CD4-positive, alpha-beta T cell treated with Interleukin-4 for 1 hour (primary cell): Measurements from ENCODE around the gene SLC66A1.
A peak's percentile ranks its signal among the peaks of the same experiment; 100 is the strongest.

ENCODE experiments used
- DNase-seq, 2 donors: peaks; one replicate each; pipeline ENCODE4 v3.0.0-alpha.2; 2020 to 2022

SLC66A1 gene

DNA sequence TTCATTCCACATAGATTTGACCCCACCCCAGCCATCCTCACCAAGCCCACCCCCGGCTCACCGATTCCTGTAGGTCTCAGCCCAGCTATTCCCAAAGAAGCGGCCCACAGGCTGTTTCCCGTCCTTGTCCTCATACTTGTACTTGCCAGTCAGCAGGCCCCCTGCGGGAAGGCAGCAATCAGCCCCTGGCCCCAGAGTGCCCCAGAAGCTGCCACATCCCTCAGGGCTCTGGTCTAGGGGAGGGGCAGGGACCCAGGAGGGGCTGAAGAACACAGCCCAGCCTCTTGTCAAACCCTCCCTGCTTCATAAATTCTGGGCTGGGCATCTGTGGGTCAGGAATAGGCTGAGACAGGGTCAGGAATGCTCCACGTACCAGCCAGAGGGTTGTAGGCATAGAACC, 5.2 kb upstream of the SLC66A1 start:
- DNase-seq: no peak

DNA sequence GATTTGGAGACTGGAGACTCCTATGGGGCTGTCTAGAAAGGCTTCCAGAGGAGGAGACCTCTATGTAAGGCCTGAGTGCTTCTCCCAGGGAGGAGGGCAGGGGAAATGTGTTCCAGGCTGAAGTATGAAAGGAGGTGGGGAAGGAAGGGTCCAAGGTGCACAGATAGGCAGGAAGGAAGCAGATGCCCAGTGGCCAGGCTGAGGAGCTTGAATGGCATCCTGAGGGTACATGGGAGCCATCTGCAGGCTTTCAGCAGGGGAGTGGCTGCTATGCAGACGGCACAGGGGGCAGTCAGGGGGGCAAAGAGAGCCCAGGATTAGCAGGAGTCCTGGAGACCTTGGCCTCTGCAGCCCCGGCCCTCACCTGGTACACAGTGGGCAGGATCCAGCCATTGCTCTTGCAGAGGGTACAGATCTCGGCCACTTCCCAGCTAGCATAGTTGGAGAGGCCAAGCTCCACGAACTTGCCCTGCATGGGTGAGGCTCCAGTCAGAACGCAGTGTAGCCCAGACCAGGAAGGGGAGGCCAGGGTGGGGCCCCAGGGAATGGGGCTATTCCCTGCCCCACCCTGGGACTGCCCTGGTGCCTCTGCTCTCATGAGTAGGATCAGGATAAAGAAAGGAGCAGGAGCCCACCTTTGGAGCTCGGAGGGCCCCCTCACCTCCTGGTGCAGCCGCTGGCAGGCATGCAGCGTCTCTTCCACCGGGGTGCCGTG, 4.2 kb upstream of the SLC66A1 start:
- DNase-seq: no peak

DNA sequence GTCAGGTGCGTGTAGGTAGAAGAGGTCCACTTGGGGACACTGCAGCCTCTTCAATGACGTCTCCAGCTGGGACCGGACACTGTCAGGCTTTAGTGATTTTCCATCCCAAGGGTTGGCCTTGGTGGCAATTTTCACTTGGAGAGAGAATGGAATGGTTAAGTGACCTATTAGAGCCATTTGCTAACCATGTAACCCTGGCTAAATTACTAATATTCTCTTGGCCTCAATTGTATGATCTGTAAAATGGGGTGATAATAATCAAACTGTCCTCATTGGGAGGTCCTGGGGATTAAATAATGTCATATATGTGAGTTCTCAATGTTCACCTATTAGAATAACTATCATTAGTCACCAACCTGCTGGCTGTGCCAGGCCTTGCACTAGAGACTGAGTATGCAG, 3.6 kb upstream of the SLC66A1 start:
- no peak for DNase-seq

DNA sequence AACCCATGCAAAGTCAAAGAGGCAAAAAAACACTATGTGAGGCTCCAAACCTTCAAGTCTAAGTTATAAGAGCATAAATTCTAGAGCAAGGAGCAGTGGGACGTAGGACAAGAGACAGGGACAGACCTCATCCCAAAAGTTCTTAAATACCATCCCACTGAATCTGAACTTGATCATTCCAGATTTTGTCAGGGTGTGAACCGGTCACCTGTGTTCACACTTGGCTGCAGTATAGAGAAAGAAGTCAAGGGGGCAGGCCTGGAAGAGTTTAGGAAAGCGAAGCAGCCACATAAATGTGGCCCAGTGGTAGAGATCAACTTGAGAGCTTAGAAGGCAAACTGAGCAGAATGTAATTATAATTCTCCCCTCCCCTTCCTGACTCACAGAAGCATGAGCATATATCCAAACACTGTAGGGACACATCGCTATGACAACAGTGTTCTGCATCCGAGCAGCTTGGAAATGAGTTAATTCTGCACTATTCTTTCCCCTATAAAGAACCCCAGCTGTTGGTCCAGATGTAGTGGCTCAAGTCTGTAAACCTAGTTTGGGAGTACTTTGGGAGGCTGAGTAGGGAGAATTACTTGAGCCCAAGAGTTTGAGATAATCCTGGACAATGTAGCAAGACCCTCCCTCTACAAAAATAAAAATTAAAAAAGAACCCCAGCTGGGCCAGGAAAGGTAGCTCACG, 2.9 kb upstream of the SLC66A1 start:
- DNase-seq: no peak

DNA sequence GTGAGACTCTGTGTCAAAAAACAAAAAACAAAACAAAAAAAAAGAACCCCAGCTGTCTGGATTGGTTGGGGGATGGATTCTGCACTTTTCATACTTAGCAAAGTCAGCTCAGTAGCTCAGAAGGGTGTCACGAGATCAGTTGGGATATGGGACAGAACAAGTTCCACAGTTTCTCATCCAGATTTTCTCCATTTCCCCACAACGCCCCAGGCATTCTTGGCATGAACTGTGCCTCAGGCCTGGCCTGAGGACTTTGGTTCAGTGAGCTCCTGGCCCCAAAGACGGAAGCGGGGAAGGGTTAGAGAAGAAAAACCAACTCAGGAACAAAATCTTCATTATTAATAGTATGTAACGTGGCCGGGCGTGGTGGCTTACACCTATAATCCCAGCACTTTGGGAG, 2.1 kb upstream of the SLC66A1 start:
- DNase-seq: no peak

DNA sequence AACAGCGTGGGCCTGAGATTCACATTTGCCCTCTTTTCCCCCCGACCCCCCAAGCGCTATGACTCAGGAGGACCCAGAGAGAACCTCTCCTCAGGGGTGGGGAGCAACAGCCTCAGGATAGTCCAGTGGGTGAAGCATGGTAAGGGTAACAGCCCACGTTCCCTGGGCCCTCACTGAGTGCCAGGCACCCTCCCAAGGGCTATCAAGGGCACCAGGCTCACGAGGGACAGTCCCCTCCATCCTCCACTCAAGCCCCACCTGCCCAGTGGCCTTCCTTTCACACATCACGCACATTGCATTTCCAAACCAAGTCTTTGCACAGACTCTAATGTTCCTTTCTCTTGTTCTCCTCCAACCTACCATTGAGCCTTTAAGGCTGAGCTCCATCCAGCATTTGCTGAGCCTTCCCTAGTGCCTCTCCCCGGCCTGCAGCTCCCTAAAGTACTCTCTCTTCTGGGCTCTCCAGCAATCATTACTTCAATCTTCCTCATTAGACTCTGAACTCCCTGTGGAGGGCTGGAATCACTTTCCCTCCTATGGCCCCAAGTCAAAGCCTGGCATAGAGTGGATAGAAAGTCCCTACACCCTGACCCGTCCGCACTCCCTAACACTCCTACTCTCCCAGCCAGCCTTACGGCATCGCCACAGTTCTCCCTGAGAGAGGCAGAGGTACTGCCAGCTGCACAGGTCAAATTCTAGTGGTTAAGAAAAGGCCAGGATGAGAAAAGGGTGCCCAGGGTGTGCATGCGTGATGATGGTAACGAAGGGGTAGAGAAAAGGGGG, 1.2 kb upstream of the SLC66A1 start:
- no peak for DNase-seq

DNA sequence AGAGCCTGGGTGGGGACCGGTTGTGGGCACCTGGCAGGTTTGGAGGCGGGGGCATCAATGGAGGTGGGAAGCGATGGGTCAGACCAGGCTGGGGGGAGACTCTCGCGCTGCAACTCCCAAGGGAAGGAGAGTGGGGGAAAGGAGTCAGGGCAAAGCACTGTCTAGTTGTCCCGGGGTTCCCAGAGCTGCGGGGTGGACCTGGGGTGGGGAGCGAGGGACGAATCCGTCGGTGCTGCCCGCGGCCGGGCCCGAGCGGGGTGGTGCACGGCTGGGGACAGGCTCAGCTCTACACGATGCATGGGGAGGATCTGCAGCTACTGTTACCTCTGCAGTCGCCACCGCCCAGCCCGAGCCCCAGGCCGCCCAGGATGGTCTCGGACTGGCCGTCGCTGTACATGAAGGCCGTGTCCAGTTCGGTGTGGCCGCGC, 609 bp upstream of the SLC66A1 start:
- DNase-seq: peak in 1 of 2 donors; percentile 14

DNA sequence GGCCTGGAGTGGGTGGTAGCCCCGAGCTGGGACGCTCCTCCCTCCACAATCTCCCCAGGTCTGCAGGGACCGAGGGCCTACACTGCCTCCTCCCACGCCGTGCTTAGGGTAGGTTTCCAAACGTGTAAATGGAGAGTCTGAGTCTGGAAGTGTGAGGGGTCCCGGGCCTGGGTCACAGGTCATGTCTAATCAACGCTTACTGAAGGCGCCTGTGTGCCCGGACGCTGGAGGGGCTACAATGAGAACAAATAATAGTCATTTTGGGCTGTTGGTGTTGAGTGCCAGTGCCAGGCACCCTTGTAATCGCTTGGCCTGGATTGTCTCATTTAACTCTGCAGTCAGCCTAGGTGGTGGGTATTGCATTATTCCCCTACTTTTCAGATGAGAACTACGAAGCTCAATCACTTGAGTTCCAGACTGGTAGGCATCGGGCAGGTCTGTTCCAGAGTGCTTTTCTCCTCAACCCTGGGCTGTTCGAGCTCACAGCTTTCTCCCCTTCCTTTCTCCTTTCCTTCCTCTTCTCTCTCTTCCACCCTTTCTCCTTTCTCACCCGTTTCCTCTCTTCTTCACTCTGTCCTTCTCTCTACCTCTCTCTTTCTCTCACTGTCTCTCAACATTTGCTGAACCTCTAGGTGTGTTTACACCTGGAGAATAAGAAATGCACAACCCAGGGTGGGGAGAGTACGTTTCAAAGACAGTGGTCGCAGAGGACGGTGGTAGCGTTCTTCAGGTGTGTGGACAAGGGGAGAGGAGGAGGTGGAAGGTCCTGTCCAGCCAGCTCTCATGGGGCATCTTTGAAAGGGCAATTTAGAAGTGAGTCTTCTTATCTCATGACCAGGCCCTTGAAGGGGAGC, 883 bp downstream of the SLC66A1 start:
- DNase-seq: peak; percentile 16 to 20

DNA sequence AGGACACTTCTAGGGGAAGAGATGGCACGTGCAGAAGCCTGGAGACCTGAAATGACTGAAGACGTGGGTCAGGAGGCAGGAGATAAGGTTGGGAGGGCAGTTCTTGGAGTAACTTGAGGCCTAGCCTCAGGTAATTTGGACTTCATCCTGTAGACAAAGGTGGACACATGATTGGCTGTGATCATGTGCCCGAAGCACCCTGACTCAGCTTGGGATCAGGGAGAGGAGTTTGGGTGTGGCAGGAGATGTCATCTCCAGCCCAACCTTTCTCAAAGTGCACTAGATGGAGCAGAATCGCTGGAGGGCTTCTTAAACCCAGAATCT, 1.5 kb downstream of the SLC66A1 start:
- DNase-seq: no peak

DNA sequence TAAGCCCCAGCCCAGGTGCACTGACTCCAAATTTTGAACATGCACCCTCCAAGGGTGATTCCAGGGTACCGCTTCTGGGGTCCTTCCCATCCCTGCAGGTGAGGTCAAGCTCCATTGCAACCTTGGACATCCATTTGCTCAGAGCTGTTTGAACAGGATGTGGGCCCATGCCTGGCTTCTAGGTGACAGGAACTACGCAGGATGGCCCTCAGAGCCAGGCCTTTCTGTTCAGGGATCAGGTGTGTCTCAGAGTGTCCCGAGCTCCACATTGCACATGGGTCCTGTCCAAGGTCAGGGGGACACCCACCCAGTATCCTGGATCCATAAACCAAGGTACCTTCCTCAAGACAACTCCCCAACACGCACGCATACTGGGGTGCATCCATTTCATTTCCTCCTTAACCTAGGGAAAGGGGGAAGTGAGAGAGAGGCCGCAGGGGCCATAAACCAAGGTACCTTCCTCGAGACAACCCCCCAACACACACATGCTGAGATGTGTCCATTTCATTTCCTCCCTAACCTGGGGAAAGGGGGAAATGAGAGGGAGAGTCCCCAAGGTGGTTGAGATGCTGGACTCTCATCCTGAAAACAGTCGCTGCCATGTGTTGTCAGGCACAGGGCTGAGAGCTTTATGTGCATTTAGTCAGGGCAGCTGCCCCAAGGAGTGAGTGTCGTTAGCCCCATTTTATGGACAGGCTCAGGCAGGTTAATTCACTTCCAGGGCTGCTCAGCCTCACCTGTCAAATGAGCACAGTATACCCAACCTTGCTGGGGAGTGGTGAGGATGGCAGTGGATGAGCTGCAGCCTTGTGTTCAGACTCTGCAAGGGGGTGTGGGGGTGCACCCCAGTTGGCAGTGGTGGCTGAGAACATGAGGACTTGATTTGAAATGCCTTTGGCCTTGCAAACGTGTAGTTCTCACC, 2.1 kb downstream of the SLC66A1 start:
- no peak for DNase-seq

DNA sequence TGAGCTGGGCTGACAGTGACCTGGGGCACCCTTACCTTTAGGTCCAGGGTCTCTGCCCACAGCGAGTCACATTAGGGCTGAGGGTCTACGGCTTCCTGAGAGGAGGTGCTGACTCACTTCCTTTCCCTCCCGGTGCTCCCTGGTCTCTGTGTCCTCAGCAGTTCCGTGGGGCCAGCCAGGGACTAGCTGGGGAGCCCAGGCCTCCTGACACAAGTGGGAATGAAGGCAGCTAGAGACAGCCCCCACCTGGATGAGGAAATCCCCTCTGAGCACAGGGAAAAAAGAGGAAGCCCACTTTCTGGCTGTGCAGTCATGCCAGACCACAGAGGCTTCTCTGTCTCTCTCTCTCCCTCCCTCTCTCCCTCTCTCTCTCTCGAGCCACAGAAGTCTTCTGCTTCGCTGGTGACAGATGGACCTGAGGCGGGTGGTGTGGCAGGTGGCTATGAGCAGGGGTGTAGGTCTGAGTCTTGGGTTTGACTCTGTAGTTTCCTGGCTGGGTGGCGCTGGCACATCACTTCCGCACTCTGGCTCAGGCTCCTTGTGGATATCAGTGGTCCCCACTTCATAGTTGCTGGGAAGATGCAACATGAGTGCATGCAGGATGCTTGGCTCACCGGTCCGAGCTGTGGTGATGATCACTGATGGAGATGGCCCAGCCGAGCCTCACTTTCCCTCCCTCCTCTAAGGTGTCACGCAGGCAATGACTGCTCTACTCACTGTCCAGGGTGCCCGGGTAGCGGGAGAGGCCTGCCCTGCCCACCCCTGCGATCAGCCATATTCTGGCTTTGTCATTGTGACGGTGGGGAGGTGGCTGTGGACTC, 3.5 kb downstream of the SLC66A1 start:
- peak in 1 of 2 donors; percentile 50 for DNase-seq

DNA sequence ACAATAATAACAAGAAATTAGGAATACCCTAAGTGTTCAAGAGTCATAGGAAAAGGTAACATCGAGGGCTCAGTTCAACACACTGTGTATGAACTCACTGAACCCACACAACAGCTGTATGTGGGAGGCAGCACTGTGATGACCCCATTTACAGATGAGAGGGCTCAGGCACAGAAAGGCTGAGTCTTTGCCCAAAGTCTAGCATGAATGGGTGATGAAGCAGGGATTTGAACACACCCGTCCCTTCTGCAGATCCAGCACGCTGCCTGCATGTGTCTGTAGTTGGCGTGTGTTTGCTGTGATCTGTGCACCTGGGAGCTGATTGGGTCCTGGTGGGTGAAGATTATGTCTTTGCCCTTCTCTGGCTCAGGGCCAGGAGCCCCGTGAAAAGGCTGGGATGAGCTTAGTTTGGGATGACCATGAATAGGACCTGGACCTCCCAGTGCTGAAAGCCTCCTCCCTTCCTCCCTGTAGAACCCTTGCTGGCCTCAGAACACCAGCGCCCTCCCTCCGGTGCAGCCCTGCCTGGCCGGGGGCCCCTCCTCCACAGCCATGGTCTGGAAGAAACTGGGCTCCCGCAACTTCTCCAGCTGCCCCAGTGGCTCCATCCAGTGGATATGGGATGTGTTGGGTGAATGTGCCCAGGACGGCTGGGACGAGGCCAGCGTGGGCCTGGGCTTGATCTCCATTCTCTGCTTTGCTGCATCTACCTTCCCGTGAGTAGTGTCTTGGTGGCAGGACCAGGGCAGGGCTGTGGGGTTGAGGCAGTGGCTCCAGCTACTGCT, 5.2 kb downstream of the SLC66A1 start:
- DNase-seq: no peak

DNA sequence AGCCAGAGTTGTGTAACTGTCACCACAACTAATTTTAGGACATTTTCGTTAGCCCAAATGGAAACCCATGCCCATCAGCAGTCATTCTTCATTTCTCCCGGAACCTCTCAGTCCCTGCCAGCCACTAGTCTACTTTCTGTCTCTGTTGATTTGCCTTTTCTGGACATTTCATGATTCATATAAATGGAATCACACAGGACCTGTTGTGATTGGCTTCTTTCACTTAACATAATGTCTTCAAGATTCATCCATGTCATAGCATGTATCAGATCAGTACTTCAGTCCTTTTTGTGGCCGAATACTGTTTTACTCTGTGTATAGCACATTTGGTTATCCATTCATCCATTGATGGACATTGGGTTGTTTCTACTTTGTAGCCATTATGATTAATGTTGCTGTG, 7.1 kb downstream of the SLC66A1 start:
- DNase-seq: no peak

DNA sequence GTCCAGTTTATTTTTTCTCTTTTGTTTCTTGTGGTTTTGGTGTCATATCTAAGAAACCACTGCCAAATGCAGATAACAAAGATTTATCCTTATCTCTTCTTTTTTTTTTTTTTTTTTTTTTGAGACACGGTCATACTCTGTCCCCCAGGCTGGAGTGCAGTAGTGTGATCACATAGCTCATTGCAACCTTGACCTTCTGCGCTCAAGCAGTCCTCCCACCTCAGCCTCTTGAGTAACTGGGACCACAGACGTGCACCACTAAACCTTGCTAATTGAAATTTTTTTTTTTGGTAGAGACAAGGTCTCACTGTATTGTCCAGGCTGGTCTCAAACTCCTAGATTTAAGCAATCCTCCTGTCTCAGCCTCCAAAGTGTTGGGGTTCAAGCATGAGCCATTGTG, 8.9 kb downstream of the SLC66A1 start:
- DNase-seq: no peak

DNA sequence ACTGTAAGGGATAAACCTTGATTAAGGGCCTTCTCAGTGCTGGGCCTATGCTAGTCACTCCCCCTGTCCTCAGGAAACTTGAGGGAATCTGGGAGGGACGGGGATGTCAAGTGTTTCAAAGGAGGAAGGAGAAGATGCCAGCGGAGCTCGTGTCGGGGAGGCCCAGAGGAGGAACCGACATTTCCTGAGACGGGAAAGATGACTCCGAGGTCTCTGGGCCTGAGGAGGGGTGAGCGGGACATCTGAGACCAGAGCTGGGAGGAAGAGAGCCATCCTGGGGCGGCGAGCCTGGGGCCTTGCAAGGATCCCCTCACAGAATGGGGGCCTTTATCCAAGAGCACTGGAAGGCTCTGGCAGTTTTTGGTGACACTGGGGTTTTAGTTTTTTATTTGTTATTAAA, 10.4 kb downstream of the SLC66A1 start:
- DNase-seq: no peak

DNA sequence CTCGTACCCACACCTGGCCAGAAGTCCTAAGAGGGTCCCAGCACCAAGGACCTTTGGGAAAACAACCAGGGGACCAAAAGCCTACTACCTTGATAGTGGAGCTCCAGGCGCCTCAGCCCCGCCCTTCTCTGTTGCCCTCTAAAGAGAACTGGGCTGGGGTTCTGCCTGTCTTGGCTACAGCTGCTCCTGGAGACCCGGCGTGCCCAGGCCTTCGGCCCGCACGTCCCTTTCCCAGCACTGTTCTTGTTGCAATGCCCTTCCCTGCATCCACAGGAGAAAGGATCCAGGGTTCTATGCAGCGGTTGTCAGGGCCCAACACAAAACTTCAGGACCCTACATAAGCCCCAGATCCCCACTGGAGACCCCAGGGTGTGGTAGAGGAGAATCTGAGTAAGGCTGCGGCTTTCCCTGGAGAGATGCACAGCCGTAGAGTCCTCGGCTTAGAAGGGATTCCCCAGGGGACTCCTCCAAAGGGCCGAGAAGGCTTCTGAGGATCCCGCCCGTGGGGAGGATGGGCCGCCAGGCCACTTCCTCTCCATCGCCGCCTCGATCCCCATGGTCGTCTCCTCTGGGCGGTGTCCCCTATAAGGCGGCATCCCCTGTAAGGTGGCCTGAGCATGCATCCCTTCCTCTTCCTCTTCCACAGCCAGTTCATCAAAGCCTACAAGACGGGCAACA, 12.0 kb downstream of the SLC66A1 start:
- no peak for DNase-seq

DNA sequence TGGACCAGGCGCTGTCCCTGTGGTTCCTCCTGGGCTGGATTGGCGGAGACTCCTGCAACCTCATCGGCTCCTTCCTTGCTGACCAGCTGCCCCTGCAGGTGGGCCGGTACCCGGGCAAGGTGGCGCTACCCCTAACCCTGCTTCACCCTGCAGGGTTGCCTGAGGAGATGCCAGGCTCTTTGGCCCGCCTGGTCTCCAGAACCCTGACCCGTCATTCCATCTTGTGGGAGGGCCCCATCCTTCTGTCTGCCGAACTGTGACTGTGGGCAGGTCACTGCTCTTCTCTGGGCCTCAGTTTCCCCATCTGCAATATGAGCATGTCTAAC, 12.5 kb downstream of the SLC66A1 start:
- DNase-seq: no peak

DNA sequence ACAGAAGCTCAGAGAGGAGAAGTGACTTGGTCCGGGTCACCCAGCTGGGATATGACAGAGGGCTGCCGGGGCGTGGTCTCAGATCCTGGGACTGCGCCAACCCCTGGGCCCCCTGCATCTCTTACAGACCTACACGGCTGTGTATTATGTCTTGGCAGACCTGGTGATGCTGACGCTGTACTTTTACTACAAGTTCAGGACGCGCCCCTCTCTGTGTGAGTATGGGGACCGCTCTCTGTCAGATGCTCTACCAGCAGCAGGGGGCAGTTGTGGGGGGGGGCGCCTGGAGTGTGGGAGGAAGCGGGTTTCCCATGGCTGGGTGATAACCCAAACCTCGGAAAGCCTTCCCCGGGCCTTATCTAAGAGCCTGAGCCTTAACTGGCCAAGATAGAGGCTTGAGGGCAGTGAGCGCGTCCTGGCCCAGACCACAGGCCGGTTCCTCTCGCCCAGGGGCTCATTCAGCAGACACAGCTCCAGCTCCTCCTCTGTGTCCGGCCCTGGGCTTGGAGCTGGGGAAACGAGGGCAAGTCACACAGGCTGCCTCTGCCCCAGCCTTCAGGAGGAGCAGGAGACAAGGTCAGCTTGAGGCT, 13.3 kb downstream of the SLC66A1 start:
- DNase-seq: no peak
